Chondrocyte (in vitro differentiated cells): ENCODE measurements around the gene LEPR. TPM values are rescaled to one million over a fixed set of nuclear protein-coding genes. Genes with fewer than 3 reads are reported as not detected.

ENCODE experiments used
- DNase-seq: peaks from one replicate; pipeline ENCODE4 v3.0.0; 2021; ENCODE audit warnings: mixed read lengths, low spot score
- H3K27ac Mint-ChIP-seq: one replicate; pipeline ENCODE4 v1.8.0; 2021; ENCODE audit warnings: mild to moderate bottlenecking, moderate library complexity, mixed read lengths; ENCODE audit not compliant: unreplicated experiment
- H3K27me3 Mint-ChIP-seq: 2 replicates; pipeline ENCODE4 v1.8.0; 2021; ENCODE audit warnings: low read depth, mixed read lengths
- H3K36me3 Mint-ChIP-seq: 2 replicates; pipeline ENCODE4 v1.8.0; 2021; ENCODE audit warnings: low read depth, mixed read lengths
- H3K4me1 Mint-ChIP-seq: 2 replicates; pipeline ENCODE4 v1.8.0; 2021; ENCODE audit warnings: low read depth, mild to moderate bottlenecking, mixed read lengths
- H3K4me3 Mint-ChIP-seq: one replicate; pipeline ENCODE4 v1.8.0; 2021; ENCODE audit warnings: mild to moderate bottlenecking, moderate library complexity, mixed read lengths; ENCODE audit not compliant: unreplicated experiment
- H3K9me3 Mint-ChIP-seq: 2 replicates; pipeline ENCODE4 v1.8.0; 2021; ENCODE audit warnings: low read depth, mixed read lengths
- total RNA-seq: library from RNA; stranded (reverse); gene quantifications from 3 replicates; pipeline ENCODE4 v1.2.1, GENCODE V29; 2021
- TF ChIP-seq, protein P1 (sequence below): fragments of 200-600 bp; sonication (generic); IDR thresholded peaks from 2 replicates; pipeline ENCODE4 v1.5.0; 2021; ENCODE audit warnings: antibody characterized with exemption, mild to moderate bottlenecking, moderate library complexity

LEPR gene
- total RNA-seq, 1 donor from 2014 or later, result 5.8 TPM

DNA sequence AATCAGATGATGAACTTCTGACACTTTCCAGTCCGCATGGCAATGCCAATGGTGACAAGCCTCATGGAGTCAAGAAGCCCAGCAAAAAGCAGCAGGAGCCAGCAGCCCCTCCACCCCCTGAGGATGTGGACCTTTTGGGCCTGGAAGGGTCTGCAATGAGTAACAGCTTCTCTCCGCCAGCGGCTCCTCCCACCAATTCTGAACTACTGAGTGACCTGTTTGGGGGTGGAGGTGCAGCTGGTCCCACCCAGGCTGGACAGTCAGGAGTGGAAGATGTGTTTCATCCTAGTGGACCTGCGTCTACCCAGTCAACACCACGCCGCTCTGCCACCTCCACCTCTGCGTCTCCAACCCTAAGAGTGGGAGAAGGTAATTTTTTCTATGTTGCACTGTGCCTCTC lies 28.0 kb upstream of the LEPR start:
- Mint-ChIP-seq H3K9me3 (no peaks in the 10 kb centered on the region), H3K4me3 (no peak overlapping the region), H3K4me1 (peaks cover 12% of the 10 kb centered on the region), H3K27me3 (no peaks in the 10 kb centered on the region), H3K27ac (no peak overlapping the region), H3K36me3 (peaks cover 26% of the 10 kb centered on the region)
- no peak for DNase-seq
- TF ChIP-seq, protein P1, sequence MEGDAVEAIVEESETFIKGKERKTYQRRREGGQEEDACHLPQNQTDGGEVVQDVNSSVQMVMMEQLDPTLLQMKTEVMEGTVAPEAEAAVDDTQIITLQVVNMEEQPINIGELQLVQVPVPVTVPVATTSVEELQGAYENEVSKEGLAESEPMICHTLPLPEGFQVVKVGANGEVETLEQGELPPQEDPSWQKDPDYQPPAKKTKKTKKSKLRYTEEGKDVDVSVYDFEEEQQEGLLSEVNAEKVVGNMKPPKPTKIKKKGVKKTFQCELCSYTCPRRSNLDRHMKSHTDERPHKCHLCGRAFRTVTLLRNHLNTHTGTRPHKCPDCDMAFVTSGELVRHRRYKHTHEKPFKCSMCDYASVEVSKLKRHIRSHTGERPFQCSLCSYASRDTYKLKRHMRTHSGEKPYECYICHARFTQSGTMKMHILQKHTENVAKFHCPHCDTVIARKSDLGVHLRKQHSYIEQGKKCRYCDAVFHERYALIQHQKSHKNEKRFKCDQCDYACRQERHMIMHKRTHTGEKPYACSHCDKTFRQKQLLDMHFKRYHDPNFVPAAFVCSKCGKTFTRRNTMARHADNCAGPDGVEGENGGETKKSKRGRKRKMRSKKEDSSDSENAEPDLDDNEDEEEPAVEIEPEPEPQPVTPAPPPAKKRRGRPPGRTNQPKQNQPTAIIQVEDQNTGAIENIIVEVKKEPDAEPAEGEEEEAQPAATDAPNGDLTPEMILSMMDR, result no peak

DNA sequence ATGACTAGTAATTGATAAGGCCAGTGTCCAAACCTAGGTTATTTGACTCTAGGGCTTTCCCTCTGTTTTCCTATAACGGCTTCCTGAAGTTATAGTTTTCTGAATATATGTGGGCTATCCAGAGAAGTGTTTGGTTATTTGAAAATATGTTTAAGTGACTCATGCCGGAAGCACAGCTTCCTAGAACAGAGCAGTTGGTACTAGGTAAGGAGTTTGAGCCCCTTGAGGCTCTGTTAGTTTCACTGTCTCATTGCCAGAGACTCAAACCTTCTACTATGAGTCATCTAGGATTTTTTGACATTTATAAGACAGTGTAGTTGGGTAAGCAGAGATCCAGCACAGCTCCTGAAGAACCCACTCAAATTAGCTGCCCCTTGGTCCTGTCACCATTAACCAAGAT lies 27.1 kb upstream of the LEPR start:
- peaks cover 24% of the 10 kb centered on the region for H3K36me3 Mint-ChIP-seq
- TF ChIP-seq, protein P1, result no peak
- no peaks in the 10 kb centered on the region for H3K9me3 Mint-ChIP-seq

DNA sequence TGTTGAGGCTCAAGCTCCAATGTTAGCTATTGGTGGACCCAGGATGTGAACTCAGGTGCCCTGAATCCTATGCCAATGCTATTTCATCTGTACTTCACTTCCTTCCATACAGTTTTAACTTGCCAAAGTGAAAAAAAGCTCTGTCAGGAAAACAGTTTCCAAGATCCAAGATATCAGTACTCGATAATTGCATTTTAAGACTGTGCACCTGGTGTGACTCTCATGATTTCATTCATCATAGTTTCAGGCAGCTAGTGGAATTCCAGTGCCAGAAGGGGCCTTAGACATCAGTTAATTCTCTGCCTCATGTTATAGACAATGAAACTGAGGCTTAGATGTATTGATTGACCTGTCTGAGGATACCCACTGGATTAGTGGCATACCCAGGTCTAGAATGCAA lies 26.5 kb upstream of the LEPR start:
- Mint-ChIP-seq H3K27me3 (no peaks in the 10 kb centered on the region), H3K9me3 (no peaks in the 10 kb centered on the region), H3K36me3 (peaks cover 29% of the 10 kb centered on the region), H3K27ac (no peak overlapping the region), H3K4me1 (peaks cover 12% of the 10 kb centered on the region), H3K4me3 (no peak overlapping the region)
- TF ChIP-seq, protein P1, result no peak
- DNase-seq, result no peak

More for the DNA sequence above, 27.1 kb upstream of the LEPR start:
- H3K27ac Mint-ChIP-seq, result no peak overlapping the region
- peaks cover 12% of the 10 kb centered on the region for H3K4me1 Mint-ChIP-seq
- H3K27me3 Mint-ChIP-seq, result no peaks in the 10 kb centered on the region
- H3K4me3 Mint-ChIP-seq, result no peak overlapping the region
- DNase-seq, result no peak

DNA sequence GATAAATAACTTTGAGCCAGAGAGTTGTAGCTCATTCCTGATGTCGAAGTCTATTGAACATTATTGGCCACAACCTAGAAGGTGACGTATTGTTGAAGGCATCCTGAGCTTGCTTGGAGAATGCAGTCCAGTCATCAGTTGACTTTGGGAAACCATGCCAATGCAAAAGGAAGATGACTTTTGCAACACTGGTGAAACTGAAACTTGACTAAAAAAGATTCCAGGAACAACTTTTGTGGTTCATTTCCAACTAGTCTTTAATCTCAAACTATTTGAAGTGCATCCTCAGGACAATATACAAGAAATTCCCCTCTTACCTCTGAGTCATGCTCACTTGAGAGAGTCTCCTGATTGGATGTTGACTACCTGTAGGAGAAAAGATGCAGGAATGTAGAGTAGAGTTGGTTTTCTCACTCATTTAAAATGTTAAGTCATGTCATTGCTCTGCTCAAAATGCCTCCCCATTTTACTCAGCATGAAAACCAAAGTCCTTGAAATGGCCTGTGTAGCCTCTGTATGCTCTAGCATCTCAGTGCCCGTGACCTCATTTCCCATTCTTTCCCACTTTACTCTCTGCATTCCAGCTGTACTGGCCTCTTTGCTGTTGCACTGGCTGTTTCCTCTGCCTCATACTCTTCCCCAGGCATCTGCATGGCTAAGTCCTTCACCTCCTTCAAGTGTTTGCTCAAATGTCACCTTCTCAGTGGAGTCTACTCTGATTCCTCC lies 24.4 kb upstream of the LEPR start:
- Mint-ChIP-seq H3K9me3 (no peaks in the 10 kb centered on the region), H3K36me3 (peaks cover 26% of the 10 kb centered on the region), H3K27me3 (no peaks in the 10 kb centered on the region), H3K4me3 (no peak overlapping the region), H3K4me1 (peaks cover 12% of the 10 kb centered on the region), H3K27ac (no peak overlapping the region)
- no peak for DNase-seq
- TF ChIP-seq, protein P1, result no peak

DNA sequence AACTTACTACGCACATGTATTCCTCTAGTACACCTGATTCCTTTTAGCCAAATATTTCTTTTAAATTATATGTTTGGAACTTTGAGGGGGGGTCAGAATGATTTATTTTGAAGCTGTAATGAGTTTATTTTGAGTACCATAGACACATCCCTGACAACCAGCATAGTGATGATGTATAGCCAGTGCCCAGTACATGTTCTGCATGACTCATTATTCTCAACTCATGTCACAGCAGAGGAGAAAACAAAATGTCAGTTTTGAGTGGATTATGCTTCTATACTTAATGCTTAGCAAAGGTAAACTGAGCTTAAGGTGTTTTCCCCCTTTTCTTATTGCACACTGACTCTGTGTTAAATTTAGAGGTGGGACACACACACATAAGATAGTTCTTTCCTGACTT lies 22.4 kb upstream of the LEPR start:
- no peaks in the 10 kb centered on the region for H3K27me3 Mint-ChIP-seq
- DNase-seq, result no peak
- TF ChIP-seq, protein P1, result no peak
- H3K9me3 Mint-ChIP-seq, result no peaks in the 10 kb centered on the region
- H3K36me3 Mint-ChIP-seq, result peaks cover 20% of the 10 kb centered on the region
- H3K4me3 Mint-ChIP-seq, result no peak overlapping the region
- H3K27ac Mint-ChIP-seq, result no peak overlapping the region
- H3K4me1 Mint-ChIP-seq, result peaks cover 5% of the 10 kb centered on the region
